Neural cell (in vitro differentiated cells): ENCODE data around the gene PTPRD. TPM values are rescaled to one million over a fixed set of nuclear protein-coding genes. Genes with fewer than 3 reads are reported as not detected.

Experiments
- H2AFZ ChIP-seq: fragments of 200-600, 300-800 bp; sonication (generic), shearing (Covaris generic); 2 replicates; pipeline ENCODE4 v1.6.0; 2014; ENCODE audit warnings: low read depth, mild to moderate bottlenecking, antibody characterized with exemption, low read length, moderate library complexity
- H3F3A ChIP-seq: fragments of 200-600 bp; shearing (Covaris generic); 2 replicates; pipeline ENCODE4 v1.6.1; 2016; ENCODE audit warnings: mild to moderate bottlenecking, moderate library complexity, mixed read lengths, antibody characterized with exemption, low read length; ENCODE audit not compliant: insufficient read depth, poor library complexity, severe bottlenecking
- H3K27ac ChIP-seq: fragments of 200-600, 300-800 bp; sonication (generic), shearing (Covaris generic); 2 replicates; pipeline ENCODE4 v1.5.1; 2014; ENCODE audit warnings: mild to moderate bottlenecking, low read length, moderate library complexity
- H3K27me3 ChIP-seq: fragments of 300-800, 200-600 bp; sonication (generic), shearing (Covaris generic); 2 replicates; pipeline ENCODE4 v1.6.0; 2014; ENCODE audit warnings: mild to moderate bottlenecking, low read depth, low read length, moderate library complexity; ENCODE audit not compliant: insufficient read depth
- H3K36me3 ChIP-seq: fragments of 300-800, 200-600 bp; sonication (generic), shearing (Covaris generic); 2 replicates; pipeline ENCODE4 v1.5.1; 2014; ENCODE audit warnings: mild to moderate bottlenecking, antibody characterized with exemption, low read length, moderate library complexity; ENCODE audit not compliant: insufficient read depth
- H3K4me2 ChIP-seq: fragments of 300-800, 200-600 bp; sonication (generic), shearing (Covaris generic); 2 replicates; pipeline ENCODE4 v1.6.0; 2014; ENCODE audit warnings: mild to moderate bottlenecking, low read length
- H3K4me3 ChIP-seq: fragments of 300-800, 200-600 bp; sonication (generic), shearing (Covaris generic); 2 replicates; pipeline ENCODE4 v1.5.1; 2014; ENCODE audit warnings: mild to moderate bottlenecking, low read length, moderate library complexity
- H3K79me2 ChIP-seq: fragments of 200-600 bp; shearing (Covaris generic); replicated peaks from 2 replicates; pipeline ENCODE4 v1.6.0; 2014; ENCODE audit warnings: mild to moderate bottlenecking, low read length, moderate library complexity; ENCODE audit not compliant: insufficient read depth
- H3K9ac ChIP-seq: fragments of 300-800, 200-600 bp; sonication (generic), shearing (Covaris generic); 2 replicates; pipeline ENCODE4 v1.6.1; 2016; ENCODE audit warnings: mild to moderate bottlenecking, low read length, mixed read lengths
- H3K9me2 ChIP-seq: fragments of 200-600 bp; shearing (Covaris generic); 2 replicates; pipeline ENCODE4 v1.6.1; 2016; ENCODE audit warnings: mild to moderate bottlenecking, low read length, mixed read lengths; ENCODE audit not compliant: insufficient read depth
- H3K9me3 ChIP-seq: fragments of 200-600, 300-800 bp; sonication (generic), shearing (Covaris generic); 2 replicates; pipeline ENCODE4 v1.6.1; 2016; ENCODE audit warnings: mild to moderate bottlenecking, mixed run types, low read length, moderate library complexity, mixed read lengths
- H4K20me1 ChIP-seq: fragments of 200-600 bp; shearing (Covaris generic); 2 replicates; pipeline ENCODE4 v1.6.1; 2016; ENCODE audit warnings: mild to moderate bottlenecking, mixed run types; ENCODE audit not compliant: insufficient read depth
- EP300 ChIP-seq: fragments of 450-650 bp; conservative IDR thresholded peaks from 2 replicates; pipeline ENCODE4 v1.6.1; 2014; ENCODE audit warnings: antibody characterized with exemption, mild to moderate bottlenecking, moderate library complexity; ENCODE audit not compliant: poor library complexity, severe bottlenecking
- EZH2 ChIP-seq: fragments of 200-600, 300-800 bp; shearing (Covaris generic), sonication (generic); IDR thresholded peaks from 2 replicates; pipeline ENCODE4 v1.6.1; 2014; ENCODE audit warnings: antibody characterized with exemption, low read length, borderline replicate concordance, mild to moderate bottlenecking; ENCODE audit not compliant: insufficient read depth, poor library complexity, severe bottlenecking
- MXI1 ChIP-seq: fragments of 450-650 bp; conservative IDR thresholded peaks from 2 replicates; pipeline ENCODE4 v1.6.1; 2014; ENCODE audit warnings: antibody characterized with exemption, mild to moderate bottlenecking; ENCODE audit not compliant: poor library complexity, severe bottlenecking
- POLR2AphosphoS5 ChIP-seq: IDR thresholded peaks from 2 replicates; pipeline ENCODE4 v1.6.1; 2012
- RAD21 ChIP-seq: fragments of 450-650 bp; conservative IDR thresholded peaks from 2 replicates; pipeline ENCODE4 v1.6.1; 2014; ENCODE audit warnings: antibody characterized with exemption, mild to moderate bottlenecking, moderate library complexity
- SMC3 ChIP-seq: fragments of 450-650 bp; conservative IDR thresholded peaks from 2 replicates; pipeline ENCODE4 v1.6.1; 2014; ENCODE audit warnings: antibody characterized with exemption, mild to moderate bottlenecking, moderate library complexity; ENCODE audit not compliant: poor library complexity
- TAF1 ChIP-seq: IDR thresholded peaks from 2 replicates; pipeline ENCODE4 v1.6.1; 2012; ENCODE audit warnings: low read depth
- polyA plus RNA-seq: library from polyadenylated mRNA; depleted of rRNA; stranded (reverse); fragments of >200 nt; gene quantifications from 2 replicates; pipeline ENCODE4 v1.2.3, GENCODE V29; 2014
- TF ChIP-seq, protein P1 (sequence below): fragments of 450-650 bp; IDR thresholded peaks from 2 replicates; pipeline ENCODE4 v1.5.1; 2014; ENCODE audit warnings: antibody characterized with exemption, mild to moderate bottlenecking, moderate library complexity; ENCODE audit not compliant: poor library complexity, severe bottlenecking
- TF ChIP-seq, protein P2 (sequence below): IDR thresholded peaks from 2 replicates; pipeline ENCODE4 v1.6.1; 2012; ENCODE audit warnings: borderline replicate concordance

The PTPRD gene
- polyA plus RNA-seq, 1 donor from 2014 or later, result 143 TPM

DNA sequence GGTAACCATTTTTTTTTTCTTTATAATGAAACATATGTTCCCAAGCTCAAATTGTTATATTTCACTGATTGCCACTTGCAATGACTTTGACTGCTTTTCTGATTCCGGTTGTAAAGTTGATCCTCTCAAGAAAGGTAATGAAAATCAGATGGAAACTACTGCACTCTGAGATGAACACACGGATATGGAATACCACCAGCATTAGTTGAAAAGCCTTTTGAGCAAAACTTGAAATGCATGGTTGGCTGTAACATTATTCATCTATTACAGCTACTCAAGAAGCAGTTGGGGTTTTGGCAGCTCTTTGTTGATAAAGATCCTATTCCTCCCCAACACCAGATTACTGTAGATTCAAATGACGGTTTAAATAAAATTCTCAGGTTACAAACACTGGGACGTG is 2221.7 kb downstream of the PTPRD start:
- Histone ChIP-seq H3F3A (no peaks in the 10 kb centered on the region), H3K36me3 (no peaks in the 10 kb centered on the region)

DNA sequence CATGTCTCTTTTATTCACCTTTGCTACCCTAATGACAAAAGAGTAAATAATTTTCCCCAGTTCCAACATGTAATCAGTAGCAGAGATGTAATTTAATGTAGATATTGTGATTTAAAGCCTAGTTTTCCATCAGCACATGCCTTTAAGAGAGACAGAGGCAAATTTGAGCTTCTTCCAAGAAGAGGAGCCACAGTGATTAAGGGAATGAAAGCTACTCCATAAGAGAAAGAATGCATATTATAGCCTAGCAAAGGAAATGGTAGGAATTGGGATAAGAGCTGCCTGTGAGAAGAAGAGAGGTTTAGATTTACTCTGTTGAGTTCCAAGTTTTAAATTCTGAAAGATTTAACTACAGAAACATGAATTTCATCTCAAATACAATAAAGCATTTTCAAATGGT is 2222.2 kb downstream of the PTPRD start:
- H3K36me3 ChIP-seq, result no peaks in the 10 kb centered on the region
- no peaks in the 10 kb centered on the region for H3F3A ChIP-seq
- no peaks in the 10 kb centered on the region for H3K9me3 ChIP-seq
- H3K27ac ChIP-seq, result no peak overlapping the region
- H2AFZ ChIP-seq, result no peak overlapping the region
- TF ChIP-seq EZH2 (no peak), RAD21 (no peak), TAF1 (no peak), EP300 (no peak)
- TF ChIP-seq, protein P1, sequence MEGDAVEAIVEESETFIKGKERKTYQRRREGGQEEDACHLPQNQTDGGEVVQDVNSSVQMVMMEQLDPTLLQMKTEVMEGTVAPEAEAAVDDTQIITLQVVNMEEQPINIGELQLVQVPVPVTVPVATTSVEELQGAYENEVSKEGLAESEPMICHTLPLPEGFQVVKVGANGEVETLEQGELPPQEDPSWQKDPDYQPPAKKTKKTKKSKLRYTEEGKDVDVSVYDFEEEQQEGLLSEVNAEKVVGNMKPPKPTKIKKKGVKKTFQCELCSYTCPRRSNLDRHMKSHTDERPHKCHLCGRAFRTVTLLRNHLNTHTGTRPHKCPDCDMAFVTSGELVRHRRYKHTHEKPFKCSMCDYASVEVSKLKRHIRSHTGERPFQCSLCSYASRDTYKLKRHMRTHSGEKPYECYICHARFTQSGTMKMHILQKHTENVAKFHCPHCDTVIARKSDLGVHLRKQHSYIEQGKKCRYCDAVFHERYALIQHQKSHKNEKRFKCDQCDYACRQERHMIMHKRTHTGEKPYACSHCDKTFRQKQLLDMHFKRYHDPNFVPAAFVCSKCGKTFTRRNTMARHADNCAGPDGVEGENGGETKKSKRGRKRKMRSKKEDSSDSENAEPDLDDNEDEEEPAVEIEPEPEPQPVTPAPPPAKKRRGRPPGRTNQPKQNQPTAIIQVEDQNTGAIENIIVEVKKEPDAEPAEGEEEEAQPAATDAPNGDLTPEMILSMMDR, result no peak
- no peak overlapping the region for H3K4me3 ChIP-seq
- no peak overlapping the region for H3K9ac ChIP-seq
- no peak overlapping the region for H3K4me2 ChIP-seq
- no peaks in the 10 kb centered on the region for H3K79me2 ChIP-seq
- H4K20me1 ChIP-seq, result no peaks in the 10 kb centered on the region
- H3K9me2 ChIP-seq, result no peaks in the 10 kb centered on the region
- H3K27me3 ChIP-seq, result no peaks in the 10 kb centered on the region

More for the DNA sequence above, 2221.7 kb downstream of the PTPRD start:
- Histone ChIP-seq H3K9me2 (no peaks in the 10 kb centered on the region), H3K9me3 (no peaks in the 10 kb centered on the region), H3K27ac (no peak overlapping the region), H2AFZ (no peak overlapping the region), H3K4me2 (no peak overlapping the region), H3K4me3 (no peak overlapping the region), H4K20me1 (no peaks in the 10 kb centered on the region), H3K79me2 (no peaks in the 10 kb centered on the region), H3K27me3 (no peaks in the 10 kb centered on the region), H3K9ac (no peak overlapping the region)
- TF ChIP-seq RAD21 (no peak), EZH2 (no peak), SMC3 (no peak), MXI1 (no peak), EP300 (no peak), POLR2AphosphoS5 (no peak), TAF1 (no peak)
- TF ChIP-seq, protein P1, result no peak
- TF ChIP-seq, protein P2, sequence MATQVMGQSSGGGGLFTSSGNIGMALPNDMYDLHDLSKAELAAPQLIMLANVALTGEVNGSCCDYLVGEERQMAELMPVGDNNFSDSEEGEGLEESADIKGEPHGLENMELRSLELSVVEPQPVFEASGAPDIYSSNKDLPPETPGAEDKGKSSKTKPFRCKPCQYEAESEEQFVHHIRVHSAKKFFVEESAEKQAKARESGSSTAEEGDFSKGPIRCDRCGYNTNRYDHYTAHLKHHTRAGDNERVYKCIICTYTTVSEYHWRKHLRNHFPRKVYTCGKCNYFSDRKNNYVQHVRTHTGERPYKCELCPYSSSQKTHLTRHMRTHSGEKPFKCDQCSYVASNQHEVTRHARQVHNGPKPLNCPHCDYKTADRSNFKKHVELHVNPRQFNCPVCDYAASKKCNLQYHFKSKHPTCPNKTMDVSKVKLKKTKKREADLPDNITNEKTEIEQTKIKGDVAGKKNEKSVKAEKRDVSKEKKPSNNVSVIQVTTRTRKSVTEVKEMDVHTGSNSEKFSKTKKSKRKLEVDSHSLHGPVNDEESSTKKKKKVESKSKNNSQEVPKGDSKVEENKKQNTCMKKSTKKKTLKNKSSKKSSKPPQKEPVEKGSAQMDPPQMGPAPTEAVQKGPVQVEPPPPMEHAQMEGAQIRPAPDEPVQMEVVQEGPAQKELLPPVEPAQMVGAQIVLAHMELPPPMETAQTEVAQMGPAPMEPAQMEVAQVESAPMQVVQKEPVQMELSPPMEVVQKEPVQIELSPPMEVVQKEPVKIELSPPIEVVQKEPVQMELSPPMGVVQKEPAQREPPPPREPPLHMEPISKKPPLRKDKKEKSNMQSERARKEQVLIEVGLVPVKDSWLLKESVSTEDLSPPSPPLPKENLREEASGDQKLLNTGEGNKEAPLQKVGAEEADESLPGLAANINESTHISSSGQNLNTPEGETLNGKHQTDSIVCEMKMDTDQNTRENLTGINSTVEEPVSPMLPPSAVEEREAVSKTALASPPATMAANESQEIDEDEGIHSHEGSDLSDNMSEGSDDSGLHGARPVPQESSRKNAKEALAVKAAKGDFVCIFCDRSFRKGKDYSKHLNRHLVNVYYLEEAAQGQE, result no peak
